Measurements from ENCODE around the gene IFNA5. TPM values are rescaled to one million over a fixed set of nuclear protein-coding genes. Genes with fewer than 3 reads are reported as not detected.

IFNA5 gene
- total RNA-seq, 2 experiments from 2014 or later, result not detected

DNA sequence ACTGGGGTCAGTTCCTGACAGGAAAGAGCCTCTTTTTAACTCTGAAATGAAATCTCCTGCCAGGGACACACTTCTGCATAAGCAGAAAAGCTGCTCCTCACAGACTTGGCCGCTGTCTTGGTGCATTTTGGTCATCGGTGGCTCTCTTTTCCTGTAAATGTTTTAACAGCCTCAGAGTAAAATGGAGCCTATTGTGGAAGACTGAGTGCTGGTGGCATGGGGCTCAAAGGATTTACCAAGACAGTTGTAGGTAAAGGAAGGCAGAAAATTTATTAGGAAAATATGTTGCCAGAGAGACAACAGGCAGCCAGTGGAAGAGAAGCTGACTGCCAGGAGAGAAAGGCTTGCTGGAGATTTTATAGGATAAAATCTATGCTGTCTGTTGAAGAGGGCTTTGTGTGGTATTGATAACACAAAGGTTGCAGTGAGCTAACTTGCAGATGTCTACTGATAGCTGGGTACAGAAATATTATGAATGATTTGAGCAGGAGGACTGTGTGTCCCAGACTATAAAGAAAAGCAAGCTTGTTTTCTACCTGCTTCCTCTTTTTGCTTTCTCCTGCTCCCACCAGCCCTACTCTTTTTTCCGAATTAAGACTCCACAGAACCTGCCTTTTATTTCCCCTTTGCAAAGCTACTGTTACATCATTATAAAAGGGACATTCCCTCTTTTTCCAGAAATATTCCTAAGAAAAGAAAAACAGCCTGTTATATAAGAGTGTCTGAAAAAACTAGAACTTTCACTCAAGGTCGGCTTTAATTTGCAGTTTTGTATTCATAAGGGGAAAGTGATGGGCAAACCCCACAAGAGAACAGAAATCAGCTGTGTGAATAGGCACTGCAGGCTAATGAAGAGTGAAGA lies 37.4 kb downstream of the IFNA5 start:
- CTCF ChIA-PET (ENCODE audit: unreplicated experiment), result no interaction called here
- Histone ChIP-seq H3K36me3 (ENCODE audit: insufficient read depth, low read length) (no peaks in the 10 kb centered on the region), H3K9me3 (ENCODE audit: low read length) (no peaks in the 10 kb centered on the region), H2AFZ (ENCODE audit: low read length) (no peak overlapping the region), H3K4me1 (ENCODE audit: insufficient read depth, low read length, poor library complexity, severe bottlenecking) (no peaks in the 10 kb centered on the region), H3K4me3 (ENCODE audit: low read depth, low read length, poor library complexity, severe bottlenecking) (no peak overlapping the region), H4K20me1 (ENCODE audit: insufficient read depth, low read length) (no peaks in the 10 kb centered on the region), H3K4me2 (ENCODE audit: low read length) (no peak overlapping the region), H3K27ac (ENCODE audit: low read depth, low read length, poor library complexity, severe bottlenecking) (no peak overlapping the region), H3K79me2 (ENCODE audit: insufficient read depth, low read depth, low read length) (no peaks in the 10 kb centered on the region), H3K9me2 (ENCODE audit: insufficient read depth, low read length) (no peaks in the 10 kb centered on the region)
- no peak for DNase-seq (ENCODE audit: low spot score)
- POLR2A ChIA-PET, result interaction anchor here (0.6 kb wide), 3 partner anchors 70 to 287 kb away, joined by 3 to 4 read pairs (median 4); no protein-coding TSS in a partner anchor
- TF ChIP-seq, protein P1, sequence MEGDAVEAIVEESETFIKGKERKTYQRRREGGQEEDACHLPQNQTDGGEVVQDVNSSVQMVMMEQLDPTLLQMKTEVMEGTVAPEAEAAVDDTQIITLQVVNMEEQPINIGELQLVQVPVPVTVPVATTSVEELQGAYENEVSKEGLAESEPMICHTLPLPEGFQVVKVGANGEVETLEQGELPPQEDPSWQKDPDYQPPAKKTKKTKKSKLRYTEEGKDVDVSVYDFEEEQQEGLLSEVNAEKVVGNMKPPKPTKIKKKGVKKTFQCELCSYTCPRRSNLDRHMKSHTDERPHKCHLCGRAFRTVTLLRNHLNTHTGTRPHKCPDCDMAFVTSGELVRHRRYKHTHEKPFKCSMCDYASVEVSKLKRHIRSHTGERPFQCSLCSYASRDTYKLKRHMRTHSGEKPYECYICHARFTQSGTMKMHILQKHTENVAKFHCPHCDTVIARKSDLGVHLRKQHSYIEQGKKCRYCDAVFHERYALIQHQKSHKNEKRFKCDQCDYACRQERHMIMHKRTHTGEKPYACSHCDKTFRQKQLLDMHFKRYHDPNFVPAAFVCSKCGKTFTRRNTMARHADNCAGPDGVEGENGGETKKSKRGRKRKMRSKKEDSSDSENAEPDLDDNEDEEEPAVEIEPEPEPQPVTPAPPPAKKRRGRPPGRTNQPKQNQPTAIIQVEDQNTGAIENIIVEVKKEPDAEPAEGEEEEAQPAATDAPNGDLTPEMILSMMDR (conservative IDR thresholded peaks at IDR 0.05; ENCODE audit: low read length), result no peak
- no peak for TF ChIP-seq EZH2phosphoT487 (IDR thresholded peaks at IDR 0.05; ENCODE audit: borderline replicate concordance, low read depth, low read length)
- no TSS peak for BruUV-seq (replicated peaks)
- intact Hi-C loops (cut with micrococcal nuclease; ENCODE audit: unreplicated experiment), result no loop called here

DNA sequence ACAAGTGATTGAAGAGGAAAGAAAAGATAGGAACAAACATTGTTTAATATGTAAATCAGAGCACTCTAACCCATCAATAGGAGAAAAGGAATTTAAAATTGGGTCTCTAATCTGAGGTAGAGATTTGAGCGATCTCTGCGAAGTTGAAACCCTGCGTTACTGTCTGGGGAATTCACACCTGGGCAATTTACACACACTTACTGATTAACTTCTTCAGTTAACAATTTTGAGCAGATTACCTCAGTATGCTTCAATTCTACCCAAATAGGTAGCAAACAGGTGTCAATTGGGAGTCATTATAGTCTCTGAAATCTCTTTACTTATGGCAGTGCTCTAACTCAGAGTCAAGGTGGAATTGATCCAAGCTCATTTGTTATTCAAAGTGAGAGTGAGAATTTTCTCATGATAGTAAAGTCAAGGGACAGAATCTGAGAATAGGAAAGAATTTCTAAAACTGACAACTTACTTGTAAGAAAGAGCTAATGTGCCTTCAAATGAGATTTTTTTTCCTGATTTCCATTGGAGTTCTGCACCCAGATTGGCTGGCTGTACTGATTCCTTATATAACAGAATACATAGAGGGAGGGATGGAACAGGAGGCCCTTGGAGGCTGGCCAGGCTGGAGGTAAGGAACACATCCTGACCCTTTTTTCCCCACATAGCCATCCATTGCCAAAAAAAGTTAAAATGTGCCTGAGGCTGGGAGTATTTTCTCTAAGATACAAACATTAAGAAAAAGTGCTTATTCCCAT lies 38.2 kb downstream of the IFNA5 start:
- no peak for TF ChIP-seq EZH2phosphoT487 (IDR thresholded peaks at IDR 0.05; ENCODE audit: borderline replicate concordance, low read depth, low read length)
- TF ChIP-seq, protein P1 (conservative IDR thresholded peaks at IDR 0.05; ENCODE audit: low read length), result no peak
- Histone ChIP-seq H2AFZ (ENCODE audit: low read length) (no peak overlapping the region), H3K79me2 (ENCODE audit: insufficient read depth, low read depth, low read length) (no peaks in the 10 kb centered on the region), H3K9me3 (ENCODE audit: low read length) (no peaks in the 10 kb centered on the region), H3K4me3 (ENCODE audit: low read depth, low read length, poor library complexity, severe bottlenecking) (no peak overlapping the region), H3K27ac (ENCODE audit: low read depth, low read length, poor library complexity, severe bottlenecking) (no peak overlapping the region), H3K4me2 (ENCODE audit: low read length) (no peak overlapping the region), H4K20me1 (ENCODE audit: insufficient read depth, low read length) (no peaks in the 10 kb centered on the region), H3K9me2 (ENCODE audit: insufficient read depth, low read length) (no peaks in the 10 kb centered on the region), H3K36me3 (ENCODE audit: insufficient read depth, low read length) (no peaks in the 10 kb centered on the region), H3K4me1 (ENCODE audit: insufficient read depth, low read length, poor library complexity, severe bottlenecking) (no peaks in the 10 kb centered on the region)
- CTCF ChIA-PET (ENCODE audit: unreplicated experiment), result no interaction called here
- no TSS peak for BruUV-seq (replicated peaks)
- DNase-seq (ENCODE audit: low spot score), result no peak
- POLR2A ChIA-PET, result interaction anchor here (0.6 kb wide), 1 partner anchor 246 kb away, joined by 4 read pairs; no protein-coding TSS in a partner anchor
- intact Hi-C loops (cut with micrococcal nuclease; ENCODE audit: unreplicated experiment), result no loop called here

Data from OCI-LY7 (cell line).